ENCODE data around the gene BLTP3A. TPM values are rescaled to one million over a fixed set of nuclear protein-coding genes. Genes with fewer than 3 reads are reported as not detected.
A peak's percentile ranks its signal among the peaks of the same experiment; 100 is the strongest.
"Not testable (repeated sequence)": the region's sequence is repeated elsewhere in the genome, so short reads cannot be mapped to it uniquely, and the experiment has no call there.

The BLTP3A gene, protein sequence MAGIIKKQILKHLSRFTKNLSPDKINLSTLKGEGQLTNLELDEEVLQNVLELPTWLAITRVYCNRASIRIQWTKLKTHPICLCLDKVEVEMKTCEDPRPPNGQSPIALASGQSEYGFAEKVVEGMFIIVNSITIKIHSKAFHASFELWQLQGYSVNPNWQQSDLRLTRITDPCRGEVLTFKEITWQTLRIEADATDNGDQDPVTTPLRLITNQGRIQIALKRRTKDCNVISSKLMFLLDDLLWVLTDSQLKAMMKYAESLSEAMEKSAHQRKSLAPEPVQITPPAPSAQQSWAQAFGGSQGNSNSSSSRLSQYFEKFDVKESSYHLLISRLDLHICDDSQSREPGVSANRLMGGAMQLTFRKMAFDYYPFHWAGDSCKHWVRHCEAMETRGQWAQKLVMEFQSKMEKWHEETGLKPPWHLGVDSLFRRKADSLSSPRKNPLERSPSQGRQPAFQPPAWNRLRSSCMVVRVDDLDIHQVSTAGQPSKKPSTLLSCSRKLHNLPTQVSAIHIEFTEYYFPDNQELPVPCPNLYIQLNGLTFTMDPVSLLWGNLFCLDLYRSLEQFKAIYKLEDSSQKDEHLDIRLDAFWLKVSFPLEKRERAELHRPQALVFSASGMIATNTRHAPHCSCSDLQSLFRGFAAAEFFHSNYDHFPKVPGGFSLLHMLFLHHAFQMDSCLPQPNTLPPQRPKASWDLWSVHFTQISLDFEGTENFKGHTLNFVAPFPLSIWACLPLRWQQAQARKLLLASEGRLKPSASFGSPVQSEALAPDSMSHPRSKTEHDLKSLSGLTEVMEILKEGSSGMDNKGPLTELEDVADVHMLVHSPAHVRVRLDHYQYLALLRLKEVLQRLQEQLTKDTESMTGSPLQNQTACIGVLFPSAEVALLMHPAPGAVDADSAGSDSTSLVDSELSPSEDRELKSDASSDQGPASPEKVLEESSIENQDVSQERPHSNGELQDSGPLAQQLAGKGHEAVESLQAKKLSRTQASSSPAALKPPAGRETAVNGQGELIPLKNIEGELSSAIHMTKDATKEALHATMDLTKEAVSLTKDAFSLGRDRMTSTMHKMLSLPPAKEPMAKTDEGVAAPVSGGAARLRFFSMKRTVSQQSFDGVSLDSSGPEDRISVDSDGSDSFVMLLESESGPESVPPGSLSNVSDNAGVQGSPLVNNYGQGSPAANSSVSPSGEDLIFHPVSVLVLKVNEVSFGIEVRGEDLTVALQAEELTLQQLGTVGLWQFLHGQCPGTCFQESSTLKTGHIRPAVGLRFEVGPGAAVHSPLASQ (N-terminal part only)
- 12.4 TPM for total RNA-seq (ENCODE audit: unreplicated experiment)
- long read RNA-seq, partial matches to known transcripts = 0 of 1 reads
- long read RNA-seq, other reads (novel, unspliced or antisense) = 1 of 1 reads

DNA sequence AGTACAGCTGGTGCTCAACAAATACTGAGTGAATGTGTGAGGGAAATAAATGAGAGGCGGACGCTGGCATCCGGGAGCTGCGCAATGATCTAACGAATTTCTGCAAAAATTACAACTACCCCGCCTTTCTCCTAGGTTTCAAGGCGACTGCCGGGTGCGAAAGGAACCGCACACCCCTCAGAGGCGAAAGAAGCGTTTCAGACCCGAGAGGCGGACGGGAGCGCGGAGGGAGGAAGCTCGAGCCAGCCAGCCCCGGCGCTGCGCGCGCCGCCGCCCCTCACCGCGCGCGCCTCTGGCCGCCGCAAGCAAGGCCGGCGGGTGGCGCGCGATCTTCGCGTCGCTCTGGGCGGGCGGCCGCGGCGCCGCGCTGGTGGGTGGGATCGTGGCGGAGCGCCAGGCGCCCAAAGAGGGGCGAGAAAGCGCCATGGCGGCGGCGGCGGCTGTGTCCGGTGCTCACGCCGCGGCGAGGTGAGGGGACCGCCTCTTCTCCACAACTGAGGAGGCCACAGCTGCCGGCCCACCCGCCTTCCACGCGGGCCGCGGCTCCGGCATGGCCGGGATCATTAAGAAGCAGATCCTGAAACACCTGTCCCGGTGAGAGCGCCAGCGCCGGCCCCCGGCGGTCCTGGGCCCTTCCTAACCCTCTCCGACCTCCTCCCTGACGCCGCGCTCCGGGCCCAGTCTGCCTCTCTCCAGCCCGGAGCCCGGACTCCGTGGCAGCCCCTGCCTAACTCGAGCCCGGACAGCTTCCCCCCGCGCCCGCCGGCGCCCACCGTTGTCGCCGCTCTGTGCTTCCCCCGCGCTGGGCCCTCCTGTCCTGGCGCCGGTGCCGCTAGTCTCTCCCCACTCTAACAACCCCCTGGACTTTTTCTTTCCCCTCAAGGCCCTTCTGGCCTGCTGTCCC, at the start of gene BLTP3A:
TSS of gene BLTP3A (plus strand) at position 383 of the 904 bp plus-strand sequence. CDS start at position 551, 168 bp downstream.
- H3K4me3 Mint-ChIP-seq (ENCODE audit: unreplicated experiment) = peak within 1 kb of the TSS; percentile 97
- peaks cover 4% of the 10 kb centered on the region for H3K27me3 Mint-ChIP-seq (ENCODE audit: unreplicated experiment)
- peak; percentile 73 for DNase-seq (ENCODE audit: low spot score)
- no peaks in the 10 kb centered on the region for H3K9me3 Mint-ChIP-seq (ENCODE audit: unreplicated experiment)
- H3K36me3 Mint-ChIP-seq (ENCODE audit: low read depth, unreplicated experiment) = no peaks in the 10 kb centered on the region
- peaks cover 18% of the 10 kb centered on the region for H3K4me1 Mint-ChIP-seq (ENCODE audit: unreplicated experiment)
- H3K27ac Mint-ChIP-seq (ENCODE audit: unreplicated experiment) = peak within 1 kb of the TSS; percentile 84
- TF ChIP-seq, protein P1, sequence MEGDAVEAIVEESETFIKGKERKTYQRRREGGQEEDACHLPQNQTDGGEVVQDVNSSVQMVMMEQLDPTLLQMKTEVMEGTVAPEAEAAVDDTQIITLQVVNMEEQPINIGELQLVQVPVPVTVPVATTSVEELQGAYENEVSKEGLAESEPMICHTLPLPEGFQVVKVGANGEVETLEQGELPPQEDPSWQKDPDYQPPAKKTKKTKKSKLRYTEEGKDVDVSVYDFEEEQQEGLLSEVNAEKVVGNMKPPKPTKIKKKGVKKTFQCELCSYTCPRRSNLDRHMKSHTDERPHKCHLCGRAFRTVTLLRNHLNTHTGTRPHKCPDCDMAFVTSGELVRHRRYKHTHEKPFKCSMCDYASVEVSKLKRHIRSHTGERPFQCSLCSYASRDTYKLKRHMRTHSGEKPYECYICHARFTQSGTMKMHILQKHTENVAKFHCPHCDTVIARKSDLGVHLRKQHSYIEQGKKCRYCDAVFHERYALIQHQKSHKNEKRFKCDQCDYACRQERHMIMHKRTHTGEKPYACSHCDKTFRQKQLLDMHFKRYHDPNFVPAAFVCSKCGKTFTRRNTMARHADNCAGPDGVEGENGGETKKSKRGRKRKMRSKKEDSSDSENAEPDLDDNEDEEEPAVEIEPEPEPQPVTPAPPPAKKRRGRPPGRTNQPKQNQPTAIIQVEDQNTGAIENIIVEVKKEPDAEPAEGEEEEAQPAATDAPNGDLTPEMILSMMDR (IDR thresholded peaks at IDR 0.05; ENCODE audit: unreplicated experiment) = no peak

DNA sequence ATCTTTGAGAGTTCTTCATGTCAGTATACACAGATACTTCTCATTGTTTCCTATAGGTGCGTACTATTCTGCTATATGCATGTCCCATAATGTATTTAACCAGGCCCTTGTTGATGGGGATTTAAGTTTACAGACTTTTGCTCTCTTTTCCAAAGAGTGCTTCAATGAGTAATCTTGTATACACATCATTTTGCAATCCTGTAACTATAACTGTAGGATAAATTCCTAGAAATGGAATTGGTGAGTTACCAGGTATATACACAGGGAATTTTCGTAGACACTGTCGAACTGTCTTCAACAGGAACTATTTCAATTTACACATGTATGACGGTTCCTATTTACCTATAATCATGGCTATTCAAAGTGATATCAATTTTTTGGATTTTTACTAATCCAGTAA, 49.8 kb upstream of the BLTP3A start:
- no peaks in the 10 kb centered on the region for H3K27me3 Mint-ChIP-seq (ENCODE audit: unreplicated experiment)
- H3K4me3 Mint-ChIP-seq (ENCODE audit: unreplicated experiment) = no peak overlapping the region
- TF ChIP-seq, protein P1 (IDR thresholded peaks at IDR 0.05; ENCODE audit: unreplicated experiment) = no peak
- no peak for DNase-seq (ENCODE audit: low spot score)
- no peaks in the 10 kb centered on the region for H3K4me1 Mint-ChIP-seq (ENCODE audit: unreplicated experiment)
- no peaks in the 10 kb centered on the region for H3K9me3 Mint-ChIP-seq (ENCODE audit: unreplicated experiment)
- no peaks in the 10 kb centered on the region for H3K36me3 Mint-ChIP-seq (ENCODE audit: low read depth, unreplicated experiment)
- H3K27ac Mint-ChIP-seq (ENCODE audit: unreplicated experiment) = no peak overlapping the region

DNA sequence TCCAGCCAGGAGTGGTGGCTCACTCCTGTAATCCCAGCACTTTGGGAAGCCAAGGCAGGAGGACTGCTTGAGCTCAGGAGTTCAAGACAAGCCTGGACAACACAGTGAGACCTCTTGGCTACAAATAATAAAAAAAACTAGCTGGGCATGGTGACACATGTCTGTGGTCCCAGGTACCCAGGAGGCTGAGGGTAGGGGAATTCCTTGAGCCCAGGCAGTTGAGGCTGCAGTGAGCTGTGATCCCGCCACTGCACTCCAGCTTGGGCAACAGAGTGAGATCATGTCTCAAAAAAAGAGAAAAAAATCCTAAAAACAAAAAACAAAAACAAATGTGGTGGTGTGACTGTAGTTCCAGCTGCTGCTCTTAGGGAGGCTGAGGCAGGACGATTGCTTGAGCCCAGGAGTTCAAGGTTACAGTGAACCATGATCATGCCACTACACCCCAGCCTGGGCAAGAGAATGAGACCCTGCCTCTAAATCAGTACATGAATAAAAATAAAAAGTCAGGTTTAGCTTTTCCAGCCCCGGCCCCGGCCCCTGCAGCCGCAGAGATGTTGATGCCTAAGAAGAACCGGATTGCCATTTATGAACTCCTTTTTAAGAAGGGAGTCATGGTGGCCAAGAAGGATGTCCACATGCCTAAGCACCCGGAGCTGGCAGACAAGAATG, 48.1 kb upstream of the BLTP3A start:
- H3K4me3 Mint-ChIP-seq (ENCODE audit: unreplicated experiment) = no peak overlapping the region
- no peaks in the 10 kb centered on the region for H3K36me3 Mint-ChIP-seq (ENCODE audit: low read depth, unreplicated experiment)
- H3K27me3 Mint-ChIP-seq (ENCODE audit: unreplicated experiment) = no peaks in the 10 kb centered on the region
- no peak for DNase-seq (ENCODE audit: low spot score)
- no peaks in the 10 kb centered on the region for H3K9me3 Mint-ChIP-seq (ENCODE audit: unreplicated experiment)
- no peak overlapping the region for H3K27ac Mint-ChIP-seq (ENCODE audit: unreplicated experiment)
- no peaks in the 10 kb centered on the region for H3K4me1 Mint-ChIP-seq (ENCODE audit: unreplicated experiment)
- TF ChIP-seq, protein P1 (IDR thresholded peaks at IDR 0.05; ENCODE audit: unreplicated experiment) = no peak

DNA sequence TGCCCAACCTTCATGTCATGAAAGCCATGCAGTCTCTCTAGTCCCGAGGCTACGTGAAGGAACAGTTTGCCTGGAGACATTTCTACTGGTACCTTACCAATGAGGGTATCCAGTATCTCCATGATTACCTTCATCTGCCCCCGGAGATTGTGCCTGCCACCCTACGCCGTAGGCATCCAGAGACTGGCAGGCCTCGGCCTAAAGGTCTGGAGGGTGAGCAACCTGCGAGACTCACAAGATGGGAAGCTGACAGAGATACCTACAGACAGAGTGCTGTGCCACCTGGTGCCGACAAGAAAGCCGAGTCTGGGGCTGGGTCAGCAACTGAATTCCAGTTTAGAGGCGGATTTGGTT, 47.6 kb upstream of the BLTP3A start:
- not testable (repeated sequence) for H3K36me3 Mint-ChIP-seq (ENCODE audit: low read depth, unreplicated experiment)

More for the DNA sequence above, 47.6 kb upstream of the BLTP3A start:
- not testable (repeated sequence) for H3K4me1 Mint-ChIP-seq (ENCODE audit: unreplicated experiment); H3K27me3 Mint-ChIP-seq (ENCODE audit: unreplicated experiment); H3K4me3 Mint-ChIP-seq (ENCODE audit: unreplicated experiment); H3K9me3 Mint-ChIP-seq (ENCODE audit: unreplicated experiment); H3K27ac Mint-ChIP-seq (ENCODE audit: unreplicated experiment); DNase-seq (ENCODE audit: low spot score)
